WTC11 (cell line): ENCODE measurements around the gene TMEM187. TPM values are rescaled to one million over a fixed set of nuclear protein-coding genes. Genes with fewer than 3 reads are reported as not detected.

Source experiments
- ATAC-seq: fragments of 200-7000 bp; cut with Tn5 transposase; 2 replicates; pipeline ENCODE4 v1.10.0; 2021; ENCODE audit warnings: mild to moderate bottlenecking, moderate library complexity
- CTCF ChIA-PET: fragments of 300-600 bp; sonication (Branson Sonifier 250); formaldehyde crosslinking; loops from one replicate; lab custom pipeline; 2021; ENCODE audit warnings: antibody characterized with exemption; lab: Charles Lee
- POLR2A ChIA-PET: fragments of 350-600 bp; sonication (Branson Sonifier 250); formaldehyde crosslinking; loops from one replicate; lab custom pipeline; 2021; ENCODE audit warnings: antibody characterized with exemption; lab: Charles Lee
- DNase-seq: peaks from one replicate; pipeline ENCODE4 v3.0.0; 2021; ENCODE audit warnings: low spot score
- H3K27ac Mint-ChIP-seq: 2 replicates; pipeline ENCODE4 v1.8.0; 2021; ENCODE audit warnings: mixed read lengths
- H3K27me3 Mint-ChIP-seq: 2 replicates; pipeline ENCODE4 v1.8.0; 2021; ENCODE audit warnings: low read depth, mild to moderate bottlenecking, moderate library complexity, mixed read lengths
- H3K36me3 Mint-ChIP-seq: 2 replicates; pipeline ENCODE4 v1.8.0; 2021; ENCODE audit warnings: mixed read lengths
- H3K4me1 Mint-ChIP-seq: 2 replicates; pipeline ENCODE4 v1.8.0; 2022; ENCODE audit warnings: mixed read lengths
- H3K4me3 Mint-ChIP-seq: 2 replicates; pipeline ENCODE4 v1.8.0; 2021; ENCODE audit warnings: mild to moderate bottlenecking, moderate library complexity, mixed read lengths
- H3K9me3 Mint-ChIP-seq: 2 replicates; pipeline ENCODE4 v1.8.0; 2021; ENCODE audit warnings: mixed read lengths
- ATF2 ChIP-seq: sonication (generic); formaldehyde crosslinking; IDR thresholded peaks from 2 replicates; pipeline ENCODE4 v1.8.1; 2022; ENCODE audit warnings: low read depth, missing genetic modification reagents, borderline replicate concordance
- CBFB ChIP-seq: sonication (generic); formaldehyde crosslinking; IDR thresholded peaks from 2 replicates; pipeline ENCODE4 v1.8.1; 2022; ENCODE audit warnings: mild to moderate bottlenecking, low read depth, missing genetic modification reagents
- CTCF ChIP-seq: fragments of 200-600 bp; IDR thresholded peaks from 2 replicates; pipeline ENCODE4 v1.8.0; 2022; ENCODE audit warnings: antibody characterized with exemption
- E2F5 ChIP-seq: sonication (generic); formaldehyde crosslinking; IDR thresholded peaks from 2 replicates; pipeline ENCODE4 v1.8.1; 2022; ENCODE audit warnings: mild to moderate bottlenecking, moderate library complexity, missing genetic modification reagents
- FOXJ3 ChIP-seq: sonication (generic); formaldehyde crosslinking; IDR thresholded peaks from 2 replicates; pipeline ENCODE4 v1.9.0; 2021; ENCODE audit warnings: missing genetic modification reagents, mild to moderate bottlenecking, borderline replicate concordance
- GABPB1 ChIP-seq: sonication (generic); formaldehyde crosslinking; IDR thresholded peaks from 2 replicates; pipeline ENCODE4 v1.8.1; 2023; ENCODE audit warnings: mild to moderate bottlenecking, missing genetic modification reagents
- GRHL2 ChIP-seq: fragments of 250-450 bp; sonication (Bioruptor Pico); IDR thresholded peaks from 2 replicates; pipeline ENCODE4 v1.8.0; 2022; ENCODE audit warnings: mild to moderate bottlenecking, moderate library complexity; ENCODE audit not compliant: insufficient replicate concordance, severe bottlenecking
- JUN ChIP-seq: sonication (generic); formaldehyde crosslinking; IDR thresholded peaks from 2 replicates; pipeline ENCODE4 v1.8.0; 2023; ENCODE audit warnings: mild to moderate bottlenecking, missing genetic modification reagents
- MAX ChIP-seq: sonication (generic); formaldehyde crosslinking; IDR thresholded peaks from 2 replicates; pipeline ENCODE4 v1.8.0; 2022; ENCODE audit warnings: mild to moderate bottlenecking, missing genetic modification reagents
- MLX ChIP-seq: sonication (generic); formaldehyde crosslinking; IDR thresholded peaks from 2 replicates; pipeline ENCODE4 v1.8.1; 2023; ENCODE audit warnings: mild to moderate bottlenecking, missing genetic modification reagents, moderate library complexity
- NFYB ChIP-seq: sonication (generic); formaldehyde crosslinking; conservative IDR thresholded peaks from 2 replicates; pipeline ENCODE4 v1.8.0; 2022; ENCODE audit warnings: low read depth, missing genetic modification reagents
- PRRX2 ChIP-seq: fragments of 250-450 bp; sonication (Bioruptor Pico); IDR thresholded peaks from 2 replicates; pipeline ENCODE4 v1.8.0; 2021; ENCODE audit warnings: mild to moderate bottlenecking
- RELA ChIP-seq: sonication (generic); formaldehyde crosslinking; IDR thresholded peaks from 2 replicates; pipeline ENCODE4 v1.8.1; 2022; ENCODE audit warnings: missing genetic modification reagents, mild to moderate bottlenecking, borderline replicate concordance
- RORB ChIP-seq: fragments of 250-450 bp; sonication (Bioruptor Pico); IDR thresholded peaks from 2 replicates; pipeline ENCODE4 v1.9.0; 2021; ENCODE audit warnings: mild to moderate bottlenecking
- SMAD3 ChIP-seq: sonication (generic); formaldehyde crosslinking; IDR thresholded peaks from 2 replicates; pipeline ENCODE4 v1.8.0; 2022; ENCODE audit warnings: missing genetic modification reagents, mild to moderate bottlenecking, borderline replicate concordance
- SP1 ChIP-seq: sonication (generic); formaldehyde crosslinking; conservative IDR thresholded peaks from 2 replicates; pipeline ENCODE4 v1.8.1; 2022; ENCODE audit warnings: missing genetic modification reagents
- TEAD4 ChIP-seq: sonication (generic); formaldehyde crosslinking; IDR thresholded peaks from 2 replicates; pipeline ENCODE4 v1.8.0; 2022; ENCODE audit warnings: mild to moderate bottlenecking, missing genetic modification reagents
- USF2 ChIP-seq: sonication (generic); formaldehyde crosslinking; IDR thresholded peaks from 2 replicates; pipeline ENCODE4 v1.8.1; 2023; ENCODE audit warnings: mild to moderate bottlenecking, missing genetic modification reagents, moderate library complexity
- ZMAT4 ChIP-seq: fragments of 250-450 bp; sonication (Bioruptor Pico); IDR thresholded peaks from 2 replicates; pipeline ENCODE4 v1.9.0; 2021; ENCODE audit warnings: mild to moderate bottlenecking
- ZNF317 ChIP-seq: sonication (generic); formaldehyde crosslinking; IDR thresholded peaks from 2 replicates; pipeline ENCODE4 v1.8.1; 2023; ENCODE audit warnings: low read depth, mild to moderate bottlenecking, moderate library complexity, missing genetic modification reagents, borderline replicate concordance
- total RNA-seq: library from RNA; stranded (reverse); gene quantifications from 3 replicates; pipeline ENCODE4 v1.2.3, GENCODE V29; 2021

Gene TMEM187
- total RNA-seq, 1 experiment from 2014 or later: 8.4 TPM

- no peak for ATAC-seq
- Mint-ChIP-seq H3K36me3 (no peaks in the 10 kb centered on the region), H3K27ac (no peak overlapping the region)
- POLR2A ChIA-PET: no interaction called here
- no peak for TF ChIP-seq CTCF
- TF ChIP-seq ATF2 (CRISPR knock-in tag): no peak
- no peak for TF ChIP-seq NFYB (CRISPR knock-in tag)
- no peak for TF ChIP-seq PRRX2
- TF ChIP-seq FOXJ3 (CRISPR knock-in tag): no peak
- no peak for TF ChIP-seq MLX
- no peak for TF ChIP-seq SP1
- TF ChIP-seq TEAD4: no peak
- TF ChIP-seq ZMAT4 (CRISPR knock-in tag): no peak
- no peak for TF ChIP-seq SMAD3 (CRISPR knock-in tag)
- TF ChIP-seq E2F5 (CRISPR knock-in tag): no peak
- TF ChIP-seq, all 79 proteins: peak for 0
- peaks cover 19% of the 10 kb centered on the region for H3K4me1 Mint-ChIP-seq
- no peak for DNase-seq
- CTCF ChIA-PET: interaction anchor here (1.1 to 2.1 kb wide), 4 partner anchors 9 to 16 kb away, joined by 4 to 7 read pairs (median 4); partner anchors contain the start of gene ARHGAP4
- no peak overlapping the region for H3K4me3 Mint-ChIP-seq
- no peaks in the 10 kb centered on the region for H3K9me3 Mint-ChIP-seq
- no peaks in the 10 kb centered on the region for H3K27me3 Mint-ChIP-seq
These were observed 33.0 kb upstream of the TMEM187 start for GRCh38 chrX:153939573-153939972.

GRCh38 chrX:153941336-153942252 is 31.0 kb upstream of the TMEM187 start:
- CTCF ChIA-PET: interaction anchor here (0.6 to 1.6 kb wide), 7 partner anchors 13 to 273 kb away, joined by 3 to 6 read pairs (median 4); no protein-coding TSS in a partner anchor
- Mint-ChIP-seq H3K4me3 (peak overlapping the region; percentile 52), H3K4me1 (peaks cover 15% of the 10 kb centered on the region), H3K27me3 (no peaks in the 10 kb centered on the region), H3K36me3 (no peaks in the 10 kb centered on the region), H3K27ac (peak overlapping the region; percentile 90), H3K9me3 (no peaks in the 10 kb centered on the region)
- TF ChIP-seq GRHL2 (CRISPR knock-in tag) (no peak), GABPB1 (CRISPR knock-in tag) (no peak), USF2 (peak; percentile 43), RORB (CRISPR knock-in tag) (no peak), JUN (CRISPR knock-in tag) (no peak), MAX (CRISPR knock-in tag) (0 out of 2 replicates have a peak, but pooled peaks have one; percentile 25), ZNF317 (no peak), CBFB (CRISPR knock-in tag) (no peak), RELA (CRISPR knock-in tag) (no peak)
- ATAC-seq (peak; percentile 38), DNase-seq (no peak)
- POLR2A ChIA-PET: interaction anchor here (0.7 to 1.5 kb wide), 3 partner anchors 13 to 113 kb away, joined by 4 to 8 read pairs (median 5); no protein-coding TSS in a partner anchor
